Skeletal muscle satellite cell (primary cell): Measurements from ENCODE around the gene SPAM1.

Experiments used
- H3K27me3 ChIP-seq: 2 replicates; pipeline ENCODE4 v1.7.0; 2013; ENCODE audit warnings: low read length; ENCODE audit not compliant: control insufficient read depth, insufficient read depth
- H3K36me3 ChIP-seq: 2 replicates; pipeline ENCODE4 v1.7.0; 2013; ENCODE audit warnings: mild to moderate bottlenecking, control low read depth, low read length; ENCODE audit not compliant: insufficient read depth
- H3K4me1 ChIP-seq: 2 replicates; pipeline ENCODE4 v1.7.0; 2013; ENCODE audit warnings: low read length; ENCODE audit not compliant: control insufficient read depth, insufficient read depth
- H3K4me2 ChIP-seq: 2 replicates; pipeline ENCODE4 v1.7.0; 2013; ENCODE audit warnings: mild to moderate bottlenecking, low read length
- H3K4me3 ChIP-seq: 2 replicates; pipeline ENCODE4 v1.7.0; 2013; ENCODE audit warnings: low read length
- H3K9ac ChIP-seq: 2 replicates; pipeline ENCODE4 v1.7.0; 2013; ENCODE audit warnings: mild to moderate bottlenecking, low read depth, low read length, moderate library complexity
- H3K9me3 ChIP-seq: replicated peaks from 2 replicates; pipeline ENCODE4 v1.7.0; 2013; ENCODE audit warnings: mild to moderate bottlenecking, control low read depth, low read length

SPAM1 gene

DNA sequence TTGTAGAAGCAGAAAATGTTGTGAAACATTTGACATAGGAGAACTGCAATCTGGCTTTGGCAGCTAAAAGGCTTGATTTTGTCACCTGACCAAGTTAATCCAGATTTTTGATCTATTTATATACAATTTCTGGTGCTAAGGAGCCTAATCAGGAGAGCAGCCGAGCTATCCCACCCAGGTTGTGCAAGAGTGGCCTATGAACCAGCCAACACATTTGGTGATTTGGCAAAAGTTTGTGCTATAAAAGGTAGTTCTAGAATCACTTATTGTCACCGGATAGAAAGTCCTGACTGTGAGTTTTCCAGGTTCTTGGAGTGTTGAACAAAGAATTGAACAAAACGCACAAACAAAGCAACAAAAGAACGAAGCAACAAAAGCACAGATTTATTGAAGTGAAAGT, 1.4 kb upstream of the SPAM1 start:
- no peaks in the 10 kb centered on the region for H3K9me3 ChIP-seq
- no peak overlapping the region for H3K9ac ChIP-seq
- H3K4me3 ChIP-seq: no peak overlapping the region
- no peaks in the 10 kb centered on the region for H3K36me3 ChIP-seq
- H3K27me3 ChIP-seq: no peaks in the 10 kb centered on the region
- no peak overlapping the region for H3K4me2 ChIP-seq
- no peaks in the 10 kb centered on the region for H3K4me1 ChIP-seq

DNA sequence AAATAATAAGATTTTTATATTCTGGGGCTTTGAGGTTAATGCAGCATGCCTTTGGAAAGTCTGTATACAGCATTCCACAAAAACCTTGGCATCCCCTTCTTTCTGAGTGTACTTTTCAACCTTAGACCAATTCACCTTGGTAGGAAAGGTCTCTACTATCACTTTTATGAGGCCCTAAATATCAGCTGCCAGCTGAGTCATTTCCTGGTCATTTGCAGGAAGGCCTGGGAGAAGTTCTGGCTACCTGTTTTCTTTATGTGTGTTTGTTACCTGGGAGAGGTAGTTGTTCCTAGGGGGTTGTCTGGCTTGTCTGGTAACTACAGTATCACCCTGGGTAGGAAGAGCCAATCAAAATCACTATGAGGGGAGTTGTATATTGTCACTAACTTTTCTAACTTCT, 4.1 kb downstream of the SPAM1 start:
- Histone ChIP-seq H3K4me3 (no peak overlapping the region), H3K9ac (no peak overlapping the region), H3K4me1 (no peaks in the 10 kb centered on the region), H3K9me3 (no peaks in the 10 kb centered on the region), H3K36me3 (no peaks in the 10 kb centered on the region), H3K4me2 (no peak overlapping the region), H3K27me3 (no peaks in the 10 kb centered on the region)

DNA sequence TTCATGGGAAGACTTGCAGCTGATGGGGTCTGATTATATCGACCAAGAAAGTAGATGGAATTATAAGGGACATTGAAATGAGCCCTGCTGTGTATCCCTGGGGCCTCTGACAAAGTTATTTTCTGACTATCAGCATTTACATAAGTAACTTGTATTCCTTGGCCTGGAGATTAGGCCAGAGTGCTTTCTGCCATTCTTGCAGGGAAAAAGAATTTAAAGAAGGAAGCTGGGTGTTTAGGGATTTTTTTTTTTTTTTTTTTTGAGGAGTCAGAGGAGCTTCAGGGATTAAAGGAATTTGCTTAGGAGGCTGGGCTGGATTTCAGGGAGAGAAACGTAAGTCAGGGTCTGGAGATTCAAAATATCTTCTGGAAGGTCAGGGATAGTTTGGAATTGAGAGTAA, 4.6 kb downstream of the SPAM1 start:
- H3K4me3 ChIP-seq: no peak overlapping the region
- H3K9ac ChIP-seq: no peak overlapping the region
- H3K4me1 ChIP-seq: no peaks in the 10 kb centered on the region
- no peaks in the 10 kb centered on the region for H3K27me3 ChIP-seq
- H3K4me2 ChIP-seq: no peak overlapping the region
- no peaks in the 10 kb centered on the region for H3K36me3 ChIP-seq
- no peaks in the 10 kb centered on the region for H3K9me3 ChIP-seq

DNA sequence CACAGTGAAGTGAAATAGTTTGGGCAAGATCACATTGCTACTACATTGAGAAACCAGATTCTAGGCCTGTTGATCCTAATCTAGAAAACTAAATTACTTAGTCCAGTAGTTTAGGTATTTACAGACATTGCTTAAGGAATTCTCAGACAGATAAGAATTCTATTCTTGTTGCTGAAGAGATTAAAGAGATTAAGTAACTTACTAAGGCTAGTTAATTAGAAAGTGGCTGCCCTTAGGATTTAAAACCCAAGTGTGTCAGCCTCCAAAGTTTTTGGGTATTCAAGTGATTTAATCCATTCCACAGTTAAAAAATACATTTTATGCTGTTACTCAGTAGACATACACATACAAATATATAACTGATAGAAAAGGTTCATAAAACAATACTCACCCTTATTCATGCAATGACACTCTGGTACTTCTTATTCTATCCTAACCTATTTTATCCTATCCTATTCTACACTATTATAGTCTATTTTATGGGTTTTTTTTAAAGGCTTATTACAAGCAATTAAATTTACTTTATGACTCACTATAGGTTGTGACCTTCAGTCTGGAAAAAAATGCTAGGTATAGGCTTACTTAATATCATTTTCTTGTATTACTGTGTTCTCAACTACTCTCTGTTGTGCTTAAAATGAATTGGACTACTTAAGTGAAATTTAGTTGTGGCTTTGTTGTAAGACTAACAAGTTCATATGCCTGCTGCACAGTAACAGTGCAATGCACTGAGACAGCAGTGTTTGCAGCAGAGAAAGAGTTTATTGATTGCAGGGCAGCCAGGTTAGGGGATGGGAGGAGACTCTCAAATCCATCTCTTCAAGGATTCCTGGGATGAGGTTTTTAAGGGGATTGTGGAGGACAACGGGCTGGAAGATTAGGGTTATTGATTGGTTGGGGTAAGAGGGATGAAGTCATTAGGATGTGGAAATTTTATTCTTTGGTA, 10.7 kb downstream of the SPAM1 start:
- Histone ChIP-seq H3K4me1 (no peaks in the 10 kb centered on the region), H3K27me3 (no peaks in the 10 kb centered on the region), H3K9ac (no peak overlapping the region), H3K36me3 (no peaks in the 10 kb centered on the region), H3K4me2 (no peak overlapping the region), H3K9me3 (no peaks in the 10 kb centered on the region), H3K4me3 (no peak overlapping the region)

DNA sequence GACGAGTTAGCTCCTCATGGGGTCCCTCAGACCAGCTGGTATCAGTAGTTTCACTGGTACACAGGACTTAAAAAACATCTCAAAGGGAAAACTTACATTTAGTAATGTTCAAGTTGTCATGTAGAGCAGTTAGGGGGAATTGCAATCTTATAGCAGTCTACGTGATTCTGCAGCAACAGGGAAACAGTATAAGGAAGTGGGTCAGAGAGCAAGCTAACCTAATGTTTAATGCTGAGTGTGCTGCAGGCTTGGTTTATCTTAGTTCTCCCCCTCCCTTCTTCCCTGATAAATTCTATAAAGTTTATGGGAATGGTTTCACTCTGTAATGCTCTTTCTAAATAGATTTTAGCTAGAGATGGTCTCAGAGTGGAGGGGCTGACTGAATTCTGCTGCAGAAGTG, 11.3 kb downstream of the SPAM1 start:
- no peak overlapping the region for H3K4me2 ChIP-seq
- H3K36me3 ChIP-seq: no peaks in the 10 kb centered on the region
- no peaks in the 10 kb centered on the region for H3K4me1 ChIP-seq
- no peaks in the 10 kb centered on the region for H3K27me3 ChIP-seq
- no peak overlapping the region for H3K9ac ChIP-seq
- H3K4me3 ChIP-seq: no peak overlapping the region
- no peaks in the 10 kb centered on the region for H3K9me3 ChIP-seq

DNA sequence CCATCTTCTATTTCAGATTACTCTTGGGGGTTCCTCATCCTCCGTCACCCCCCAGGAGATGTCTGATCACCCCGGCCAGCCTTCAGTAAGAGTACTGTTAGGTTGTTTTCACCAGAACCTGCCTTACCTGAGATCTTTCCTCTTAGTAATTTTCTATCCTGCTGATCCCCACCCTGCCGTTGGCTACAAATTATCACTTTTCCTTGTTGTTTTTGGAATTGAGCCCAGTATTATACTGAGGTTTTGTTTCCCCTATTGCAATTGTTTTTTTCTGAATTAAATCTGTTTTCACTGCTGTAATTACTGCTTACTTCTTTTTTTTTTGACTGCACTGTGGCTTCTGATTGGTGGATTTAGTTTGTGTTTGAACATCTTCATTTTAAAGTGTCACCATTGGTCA, 14.7 kb downstream of the SPAM1 start:
- H3K9ac ChIP-seq: no peak overlapping the region
- no peak overlapping the region for H3K4me3 ChIP-seq
- H3K4me1 ChIP-seq: no peaks in the 10 kb centered on the region
- H3K9me3 ChIP-seq: no peaks in the 10 kb centered on the region
- no peak overlapping the region for H3K4me2 ChIP-seq
- no peaks in the 10 kb centered on the region for H3K27me3 ChIP-seq
- H3K36me3 ChIP-seq: no peaks in the 10 kb centered on the region

DNA sequence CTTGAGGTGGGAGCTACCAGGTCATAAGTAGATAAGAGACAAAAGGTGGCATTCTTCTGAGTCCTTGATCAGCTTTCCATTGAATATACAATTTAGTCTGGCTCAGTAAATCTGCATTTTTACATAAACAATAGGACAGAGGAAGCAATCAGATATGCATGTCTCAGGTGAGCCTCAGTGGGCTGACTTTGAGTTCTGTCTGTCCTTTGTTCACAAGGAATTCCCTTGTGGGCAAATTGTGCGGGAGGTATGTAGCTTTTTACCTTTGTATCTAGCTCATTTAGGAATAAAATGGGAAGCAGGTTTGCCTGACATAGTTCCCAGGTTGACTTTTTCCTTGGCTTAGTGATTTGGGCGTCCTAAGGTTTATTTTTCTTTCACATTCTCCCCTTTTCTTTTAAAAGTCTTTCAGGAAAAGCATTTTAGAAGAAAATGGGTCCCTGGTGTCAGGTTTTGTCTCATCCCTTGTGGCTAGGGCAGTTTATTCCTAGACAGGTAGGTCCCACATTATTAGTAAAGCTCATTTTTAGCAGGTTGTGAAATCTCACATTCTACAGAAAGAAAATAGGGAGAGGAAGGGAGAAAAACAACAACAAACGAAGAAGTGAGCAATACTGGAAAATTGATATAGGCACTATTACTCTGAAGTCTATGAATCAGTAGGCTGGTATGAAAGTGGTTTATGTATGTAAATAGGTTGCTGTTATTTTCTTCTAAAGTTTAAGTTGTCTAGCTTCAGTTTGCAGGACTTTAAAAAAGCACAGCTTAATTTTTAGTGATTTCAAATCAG, 16.5 kb downstream of the SPAM1 start:
- H3K36me3 ChIP-seq: no peaks in the 10 kb centered on the region
- no peaks in the 10 kb centered on the region for H3K4me1 ChIP-seq
- no peak overlapping the region for H3K4me3 ChIP-seq
- no peak overlapping the region for H3K4me2 ChIP-seq
- H3K9ac ChIP-seq: no peak overlapping the region
- no peaks in the 10 kb centered on the region for H3K9me3 ChIP-seq
- no peaks in the 10 kb centered on the region for H3K27me3 ChIP-seq

DNA sequence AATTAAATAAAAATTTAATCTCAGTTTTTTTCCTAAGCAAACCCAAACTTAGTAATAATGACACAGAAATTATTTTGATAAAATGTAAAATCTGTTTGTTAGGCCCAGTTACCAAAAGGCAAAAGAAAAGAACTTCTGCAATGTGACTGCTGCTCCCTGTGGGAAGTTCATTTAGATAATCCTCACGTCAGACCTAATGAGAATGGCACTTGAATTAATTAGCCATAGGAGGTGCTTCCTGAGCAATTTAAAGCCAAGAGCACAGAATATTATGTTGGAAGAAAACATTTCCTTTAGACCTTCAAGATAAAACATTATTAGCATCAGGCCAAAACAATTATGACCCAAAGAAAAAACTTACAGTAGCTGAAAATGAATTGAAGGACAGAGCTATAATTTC, 19.4 kb downstream of the SPAM1 start:
- no peaks in the 10 kb centered on the region for H3K36me3 ChIP-seq
- no peak overlapping the region for H3K9ac ChIP-seq
- H3K9me3 ChIP-seq: no peaks in the 10 kb centered on the region
- no peak overlapping the region for H3K4me3 ChIP-seq
- no peak overlapping the region for H3K4me2 ChIP-seq
- no peaks in the 10 kb centered on the region for H3K4me1 ChIP-seq
- no peaks in the 10 kb centered on the region for H3K27me3 ChIP-seq

DNA sequence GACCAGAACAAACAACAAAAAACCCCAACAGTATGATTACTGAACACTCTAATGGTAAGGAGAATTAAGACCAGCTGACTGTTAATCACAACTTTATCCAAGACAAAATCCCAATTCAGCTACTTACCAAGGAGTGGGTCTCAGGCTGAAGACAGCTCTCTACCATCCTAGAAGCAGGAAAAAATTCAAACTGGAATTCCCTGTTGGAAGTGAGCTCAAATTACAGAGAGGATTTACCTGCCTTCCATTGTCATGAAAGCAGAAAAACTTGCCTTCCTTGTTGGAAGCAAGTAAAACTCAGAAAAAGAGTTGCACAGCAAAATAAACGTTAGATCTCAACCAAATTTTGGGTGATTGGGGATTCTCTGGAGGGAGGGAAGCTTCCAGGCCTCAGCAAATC, 20.9 kb downstream of the SPAM1 start:
- H3K4me2 ChIP-seq: no peak overlapping the region
- no peaks in the 10 kb centered on the region for H3K36me3 ChIP-seq
- peaks cover 3% of the 10 kb centered on the region for H3K27me3 ChIP-seq
- H3K4me1 ChIP-seq: no peaks in the 10 kb centered on the region
- H3K4me3 ChIP-seq: no peak overlapping the region
- H3K9me3 ChIP-seq: no peaks in the 10 kb centered on the region
- no peak overlapping the region for H3K9ac ChIP-seq

DNA sequence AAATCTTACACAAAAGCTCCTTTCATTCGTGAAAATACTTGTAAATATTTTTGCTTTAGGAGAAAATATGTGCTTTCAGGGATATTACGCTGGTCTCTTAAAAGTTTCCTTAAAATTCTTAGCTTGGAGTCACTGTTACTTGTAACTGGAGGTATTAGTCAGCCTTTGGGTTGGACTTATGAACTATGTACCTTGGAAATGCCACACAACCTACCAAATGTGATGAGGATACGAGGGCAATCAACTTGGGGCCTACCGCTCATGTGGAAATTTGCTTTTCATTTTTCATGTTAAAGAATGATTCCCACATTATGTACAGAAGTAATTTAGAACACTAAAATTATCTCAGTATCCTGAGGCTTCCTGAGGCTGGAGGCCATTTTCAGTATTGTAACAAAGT, 23.1 kb downstream of the SPAM1 start:
- Histone ChIP-seq H3K4me1 (no peaks in the 10 kb centered on the region), H3K27me3 (peaks cover 3% of the 10 kb centered on the region), H3K4me3 (no peak overlapping the region), H3K4me2 (no peak overlapping the region), H3K9ac (no peak overlapping the region), H3K36me3 (no peaks in the 10 kb centered on the region), H3K9me3 (no peaks in the 10 kb centered on the region)

DNA sequence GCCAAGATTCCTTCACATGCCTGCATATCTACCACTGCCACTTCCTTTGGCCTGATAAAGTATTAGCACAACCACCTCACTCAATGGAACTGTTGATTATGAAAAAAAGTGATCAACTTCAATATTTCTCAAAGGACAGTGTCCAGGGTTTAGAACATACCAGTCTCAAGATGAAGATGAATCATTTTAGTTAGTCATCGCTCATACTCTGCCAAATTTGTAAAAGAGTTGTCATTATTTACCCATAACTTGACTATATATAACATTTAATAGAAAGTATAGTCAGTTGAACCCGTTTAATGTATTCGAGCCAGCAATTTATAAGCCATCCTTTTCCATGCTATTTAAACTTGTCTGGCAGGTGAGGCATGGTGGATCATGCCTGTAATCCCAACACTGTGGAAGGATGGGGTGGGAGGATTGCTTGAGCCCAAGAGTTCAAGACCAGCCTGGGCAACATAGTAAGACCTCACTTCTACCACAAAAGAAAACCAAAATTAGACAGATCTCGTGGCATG, 33.2 kb downstream of the SPAM1 start:
- H3K9me3 ChIP-seq: no peaks in the 10 kb centered on the region
- H3K4me2 ChIP-seq: no peak overlapping the region
- H3K9ac ChIP-seq: no peak overlapping the region
- no peaks in the 10 kb centered on the region for H3K36me3 ChIP-seq
- no peaks in the 10 kb centered on the region for H3K27me3 ChIP-seq
- H3K4me1 ChIP-seq: no peaks in the 10 kb centered on the region
- no peak overlapping the region for H3K4me3 ChIP-seq
